Testis (tissue), 3 donors: ENCODE measurements around the gene TCAF1. TPM values are rescaled to one million over a fixed set of nuclear protein-coding genes. Genes with fewer than 3 reads are reported as not detected.
"Not testable (repeated sequence)": the region's sequence is repeated elsewhere in the genome, so short reads cannot be mapped to it uniquely, and the experiment has no call there.

Experiments used
- DNase-seq: peaks from one replicate; pipeline ENCODE4 v3.0.0-alpha.2; 2019
- H3K27ac ChIP-seq, 2 donors: fragments of 200-600 bp; sonication (generic); one replicate each; pipeline ENCODE4 v1.5.1; 2019
- H3K27me3 ChIP-seq: fragments of 200-600 bp; sonication (generic); one replicate; pipeline ENCODE4 v1.5.1; 2019
- H3K36me3 ChIP-seq: fragments of 200-600 bp; sonication (generic); one replicate; pipeline ENCODE4 v1.5.1; 2017; ENCODE audit warnings: low read depth; ENCODE audit errors: missing control alignments
- H3K4me1 ChIP-seq: fragments of 200-600 bp; sonication (generic); one replicate; pipeline ENCODE4 v1.5.1; 2019
- H3K4me3 ChIP-seq, 2 donors: fragments of 200-600 bp; sonication (generic); one replicate each; pipeline ENCODE4 v1.5.1; 2017 to 2019
- H3K9me3 ChIP-seq: fragments of 200-600 bp; sonication (generic); one replicate; pipeline ENCODE4 v1.5.1; 2017
- WGBS, 2 donors: methylation state at CpG; one replicate each; pipeline ENCODE4 v1.1.5; 2018; 5-methylcytosine and 5-hydroxymethylcytosine counted together
- intact Hi-C: fragments of 100-400 bp; cut with DNase I; formaldehyde crosslinking; loops from one replicate; pipeline ENCODE4 v1.15.1; 2023; ENCODE audit warnings: low total_unique reads
- polyA plus RNA-seq: library from polyadenylated mRNA; stranded (reverse); fragments of 350-450 nt; fragmentation: Illumina TruSeq; extraction: RNeasy Lipid Tissue Mini Kit (QIAGEN cat#74804); gene quantifications from one replicate; pipeline ENCODE4 v1.2.3, GENCODE V29; 2014; ENCODE audit warnings: low read depth, low replicate concordance; ENCODE audit not compliant: insufficient read depth
- total RNA-seq, 2 donors: library from RNA; depleted of rRNA; stranded (reverse); fragments of >200 nt; gene quantifications; one replicate each; pipeline ENCODE4 v1.2.3, GENCODE V29; 2016

Gene TCAF1
- total and polyA plus RNA-seq, 3 donors from 2014 or later: 6.2 to 28.7 (median 21.3) TPM

GRCh38 chr7:143826578-143826977 lies 75.4 kb downstream of the TCAF1 start:
- H3K4me1 ChIP-seq, H3K4me3 ChIP-seq, H3K9me3 ChIP-seq, DNase-seq, H3K27me3 ChIP-seq, H3K36me3 ChIP-seq, intact Hi-C loops, H3K27ac ChIP-seq: not testable (repeated sequence)
- no CpG with 5 or more reads among the region's 5 CpGs for WGBS, 2 donors

GRCh38 chr7:143824295-143825135 lies 77.5 kb downstream of the TCAF1 start:
- no CpG with 5 or more reads among the region's 7 CpGs for WGBS, 2 donors
- H3K9me3 ChIP-seq, intact Hi-C loops, H3K4me3 ChIP-seq, H3K27me3 ChIP-seq, H3K27ac ChIP-seq, H3K4me1 ChIP-seq, H3K36me3 ChIP-seq, DNase-seq: not testable (repeated sequence)

- intact Hi-C loops, H3K9me3 ChIP-seq, H3K36me3 ChIP-seq, H3K4me3 ChIP-seq, H3K27ac ChIP-seq, H3K4me1 ChIP-seq, DNase-seq, H3K27me3 ChIP-seq: not testable (repeated sequence)
- WGBS, 2 donors: 100% methylated on average over 2 of the region's 3 CpGs
These were observed 78.2 kb downstream of the TCAF1 start for GRCh38 chr7:143823634-143824294.

DNA sequence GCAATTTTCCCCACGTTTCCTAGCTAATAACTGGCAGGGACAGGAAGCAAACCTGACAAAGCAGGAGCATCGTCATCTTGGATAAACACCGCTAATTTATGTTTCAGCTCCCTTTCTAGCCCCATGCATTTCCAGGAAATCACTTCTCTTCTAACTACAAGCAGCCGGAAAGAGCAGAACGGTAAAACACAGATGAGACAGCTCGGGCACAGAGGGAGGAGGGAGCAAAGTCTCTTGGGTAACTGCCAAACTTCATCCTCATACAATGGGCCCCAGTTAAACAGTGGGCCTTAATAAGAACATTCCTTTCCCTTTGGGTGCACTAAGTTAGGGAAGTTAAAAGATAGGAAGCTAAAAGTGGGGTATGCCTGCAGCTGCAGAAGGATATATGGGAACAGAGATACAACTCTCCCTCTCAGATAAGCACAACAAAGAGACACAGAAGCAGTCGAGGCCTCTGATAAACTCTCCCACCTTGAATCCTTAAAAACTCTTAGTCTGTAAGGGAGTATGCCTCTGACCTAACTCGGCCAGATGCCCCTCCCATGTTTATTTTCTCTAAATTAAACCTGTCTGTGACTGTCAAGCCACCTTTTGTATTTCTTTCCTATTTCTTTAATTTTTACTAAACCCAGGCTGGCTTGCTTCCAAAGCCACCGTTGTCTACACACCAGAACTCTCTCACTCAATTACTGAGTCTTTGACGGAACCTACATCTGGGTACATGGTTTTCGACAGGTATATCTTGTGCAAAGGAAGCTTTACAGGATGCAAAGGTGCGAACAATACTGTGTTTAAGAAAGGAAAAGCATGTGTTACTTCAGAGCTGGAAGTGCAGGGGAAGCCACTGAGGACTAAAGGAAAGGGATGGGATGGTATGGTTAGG lies 80.3 kb downstream of the TCAF1 start:
- no CpG with 5 or more reads among the region's 12 CpGs for WGBS, 2 donors
- H3K27me3 ChIP-seq, H3K4me1 ChIP-seq, DNase-seq, H3K9me3 ChIP-seq, intact Hi-C loops, H3K36me3 ChIP-seq, H3K4me3 ChIP-seq, H3K27ac ChIP-seq: not testable (repeated sequence)

DNA sequence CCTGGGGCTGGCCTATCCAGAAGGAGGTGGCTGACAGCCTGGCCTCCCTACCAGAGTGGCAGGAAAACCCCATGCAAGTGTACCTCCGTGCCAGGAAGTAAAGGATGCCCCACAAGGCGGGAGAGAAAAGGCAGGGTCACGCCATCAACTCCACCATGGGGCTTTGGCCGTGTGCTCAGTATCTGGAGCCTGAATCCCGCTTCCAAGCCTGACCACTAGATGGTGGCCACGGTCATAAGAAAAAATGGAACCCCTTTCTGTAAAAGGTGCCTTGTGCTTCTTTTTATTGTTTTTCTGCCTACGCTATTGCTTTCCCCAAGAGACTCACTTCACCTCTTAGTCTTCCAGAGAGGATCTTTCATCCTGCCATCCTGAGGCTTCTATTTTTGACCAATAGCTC lies 84.1 kb downstream of the TCAF1 start:
- DNase-seq, H3K4me3 ChIP-seq, H3K36me3 ChIP-seq, H3K27me3 ChIP-seq, intact Hi-C loops, H3K27ac ChIP-seq, H3K9me3 ChIP-seq, H3K4me1 ChIP-seq: not testable (repeated sequence)
- no CpG with 5 or more reads among the region's 7 CpGs for WGBS, 2 donors

DNA sequence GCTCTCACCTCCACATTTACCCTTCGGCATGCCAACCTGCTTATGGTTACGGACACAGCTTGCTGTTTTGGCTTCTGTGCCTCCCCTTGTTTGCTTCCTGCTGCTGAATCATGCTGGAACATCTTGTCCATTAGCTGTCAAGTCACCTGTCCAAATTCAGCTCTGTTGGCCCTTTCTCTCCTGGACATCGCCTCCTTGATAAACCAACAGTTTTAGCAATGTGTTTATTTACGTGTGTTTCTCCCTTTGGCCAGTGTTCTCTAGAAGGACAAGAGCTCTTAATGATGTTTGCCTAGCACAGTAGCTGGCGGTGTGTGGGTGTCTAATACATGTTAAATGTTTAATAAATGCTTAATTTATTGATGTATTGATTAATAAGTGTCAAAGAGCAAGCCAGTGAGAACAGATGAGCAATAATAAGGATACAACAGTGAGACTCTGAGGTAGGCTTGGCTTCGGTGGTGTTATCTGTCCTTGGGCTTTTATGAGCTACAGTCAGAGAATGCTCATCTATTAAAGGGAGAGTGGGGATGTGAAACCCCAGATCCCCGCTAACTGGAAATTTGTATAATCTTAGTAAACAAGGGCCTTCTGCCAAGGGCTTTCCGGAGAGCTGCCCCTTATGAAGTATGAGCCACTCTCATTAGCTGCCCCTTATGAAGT lies 85.4 kb downstream of the TCAF1 start:
- H3K4me3 ChIP-seq, H3K27ac ChIP-seq, H3K4me1 ChIP-seq, DNase-seq, intact Hi-C loops, H3K9me3 ChIP-seq, H3K27me3 ChIP-seq, H3K36me3 ChIP-seq: not testable (repeated sequence)
- no CpG with 5 or more reads among the region's 8 CpGs for WGBS, 2 donors

- H3K27ac ChIP-seq, H3K4me3 ChIP-seq, H3K36me3 ChIP-seq, H3K4me1 ChIP-seq, H3K9me3 ChIP-seq, H3K27me3 ChIP-seq, intact Hi-C loops, DNase-seq: not testable (repeated sequence)
- no CpG with 5 or more reads among the region's 6 CpGs for WGBS, 2 donors
These were observed 91.3 kb downstream of the TCAF1 start for GRCh38 chr7:143810639-143811038.

GRCh38 chr7:143806664-143807071 lies 95.3 kb downstream of the TCAF1 start:
- DNase-seq, H3K4me3 ChIP-seq, intact Hi-C loops, H3K27ac ChIP-seq, H3K27me3 ChIP-seq, H3K9me3 ChIP-seq, H3K36me3 ChIP-seq, H3K4me1 ChIP-seq: not testable (repeated sequence)
- WGBS, 2 donors: 60% methylated on average over 1 of the region's 5 CpGs; no CpG with 5 or more reads in 1 of the 2 donors

Other genes starting within 250 kb of the TCAF1 start
- 10 to 100 TPM; 12.2 to 29.1 TPM for gene CTAGE6, start 144.5 kb downstream of the TCAF1 start, total RNA-seq
- 7.9 TPM for gene CTAGE6, start 144.5 kb downstream of the TCAF1 start, polyA plus RNA-seq
- gene OR2F2, start 33.1 kb upstream of the TCAF1 start, total RNA-seq: 1 to 10 TPM; 1.2 to 3.5 TPM
- gene OR2F2, start 33.1 kb upstream of the TCAF1 start, polyA plus RNA-seq: 0.30 TPM
- 1 to 10 TPM; 2.2 to 5.3 TPM for gene OR2F1, start 52.7 kb upstream of the TCAF1 start, total RNA-seq
- gene OR2F1, start 52.7 kb upstream of the TCAF1 start, polyA plus RNA-seq: 0.20 TPM
- gene OR6B1, start 98.1 kb upstream of the TCAF1 start, total RNA-seq: 1 to 10 TPM; 1.4 to 1.8 TPM
- 0.53 TPM for gene OR6B1, start 98.1 kb upstream of the TCAF1 start, polyA plus RNA-seq
- under 1 TPM; 0.31 to 0.43 TPM for gene OR2A5, start 146.8 kb upstream of the TCAF1 start, total RNA-seq
- gene OR2A5, start 146.8 kb upstream of the TCAF1 start, polyA plus RNA-seq: not detected
- gene OR2A25, start 167.6 kb upstream of the TCAF1 start, total RNA-seq: under 1 TPM in 1 of 2 donors, not detected in 1; 0.19 TPM
- gene OR2A25, start 167.6 kb upstream of the TCAF1 start, polyA plus RNA-seq: 0.18 TPM
- gene OR2A12, start 184.1 kb upstream of the TCAF1 start, total RNA-seq: under 1 TPM; 0.06 to 0.39 TPM
- gene OR2A12, start 184.1 kb upstream of the TCAF1 start, polyA plus RNA-seq: not detected
- not detected for gene OR2A2, start 207.4 kb upstream of the TCAF1 start, total RNA-seq
- gene OR2A2, start 207.4 kb upstream of the TCAF1 start, polyA plus RNA-seq: not detected
- gene OR2A14, start 221.0 kb upstream of the TCAF1 start, total RNA-seq: not detected
- gene OR2A14, start 221.0 kb upstream of the TCAF1 start, polyA plus RNA-seq: not detected